Measurements from ENCODE around the gene LRRC45.

DNA sequence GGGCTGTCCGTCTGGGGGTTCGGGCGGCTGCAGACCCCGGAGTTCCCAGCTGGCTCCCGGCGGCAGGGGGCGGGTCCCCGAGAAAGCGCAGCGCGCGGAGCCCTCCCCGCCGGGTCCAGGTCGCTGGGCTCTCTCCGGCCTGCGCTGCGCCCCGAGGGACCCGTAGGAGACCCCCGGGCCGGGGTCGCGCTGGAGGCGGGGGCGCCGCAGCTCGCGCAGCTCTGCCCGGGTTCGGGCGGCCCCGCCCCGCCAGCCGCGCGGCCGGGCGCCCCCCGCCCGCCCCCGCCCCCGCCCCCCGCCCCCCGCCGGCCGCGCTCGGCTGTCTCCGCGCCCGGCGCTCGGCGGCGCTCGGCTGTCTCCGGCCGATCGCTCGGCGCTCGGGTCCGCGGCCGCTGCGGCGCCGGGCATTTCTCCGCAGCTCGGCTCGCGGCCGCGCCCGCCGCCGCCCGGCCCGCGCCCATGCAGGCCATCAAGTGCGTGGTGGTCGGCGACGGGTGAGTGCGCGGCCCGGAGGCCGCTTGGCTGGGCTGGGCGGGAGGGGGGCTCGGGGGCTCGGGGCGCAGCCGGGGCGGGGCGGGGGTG is 8.3 kb downstream of the LRRC45 start, which contains the start of gene RAC3:
- TF ChIP-seq, protein P1, sequence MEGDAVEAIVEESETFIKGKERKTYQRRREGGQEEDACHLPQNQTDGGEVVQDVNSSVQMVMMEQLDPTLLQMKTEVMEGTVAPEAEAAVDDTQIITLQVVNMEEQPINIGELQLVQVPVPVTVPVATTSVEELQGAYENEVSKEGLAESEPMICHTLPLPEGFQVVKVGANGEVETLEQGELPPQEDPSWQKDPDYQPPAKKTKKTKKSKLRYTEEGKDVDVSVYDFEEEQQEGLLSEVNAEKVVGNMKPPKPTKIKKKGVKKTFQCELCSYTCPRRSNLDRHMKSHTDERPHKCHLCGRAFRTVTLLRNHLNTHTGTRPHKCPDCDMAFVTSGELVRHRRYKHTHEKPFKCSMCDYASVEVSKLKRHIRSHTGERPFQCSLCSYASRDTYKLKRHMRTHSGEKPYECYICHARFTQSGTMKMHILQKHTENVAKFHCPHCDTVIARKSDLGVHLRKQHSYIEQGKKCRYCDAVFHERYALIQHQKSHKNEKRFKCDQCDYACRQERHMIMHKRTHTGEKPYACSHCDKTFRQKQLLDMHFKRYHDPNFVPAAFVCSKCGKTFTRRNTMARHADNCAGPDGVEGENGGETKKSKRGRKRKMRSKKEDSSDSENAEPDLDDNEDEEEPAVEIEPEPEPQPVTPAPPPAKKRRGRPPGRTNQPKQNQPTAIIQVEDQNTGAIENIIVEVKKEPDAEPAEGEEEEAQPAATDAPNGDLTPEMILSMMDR (optimal IDR thresholded peaks at IDR 0.05 in 1 of 3, IDR thresholded peaks at IDR 0.05 in 1 of 3, conservative IDR thresholded peaks at IDR 0.05 in 1 of 3; ENCODE audit: extremely low read depth in 1 of 3, insufficient read depth in 2 of 3, low read length in 3 of 3) = no peak
- no peak for TF ChIP-seq EZH2 (IDR thresholded peaks at IDR 0.05; ENCODE audit: low read length)
